ENCODE measurements around the gene OR2M4. TPM values are rescaled to one million over a fixed set of nuclear protein-coding genes. Genes with fewer than 3 reads are reported as not detected.
"Not testable (repeated sequence)": the region's sequence is repeated elsewhere in the genome, so short reads cannot be mapped to it uniquely, and the experiment has no call there.

The OR2M4 gene
- total RNA-seq, 4 donors from 2014 or later: not detected

DNA sequence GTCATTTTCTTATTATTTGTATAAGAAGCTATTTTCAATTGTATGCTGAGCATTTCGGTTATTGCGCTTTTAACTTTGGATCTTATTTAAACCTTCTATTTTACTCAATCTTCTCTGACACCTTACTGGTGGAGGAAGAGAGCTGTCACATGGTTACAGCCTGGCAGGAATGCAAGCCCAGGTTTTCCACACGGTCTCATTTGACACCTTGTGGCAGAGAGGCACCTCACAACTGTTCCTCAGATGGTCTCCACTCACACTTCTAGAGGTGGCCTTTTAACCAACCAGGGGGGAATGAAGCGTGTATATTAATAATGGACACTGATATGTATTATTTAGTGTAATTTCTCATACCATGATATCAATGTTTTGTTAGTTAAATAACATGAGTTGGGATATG lies 37.0 kb downstream of the OR2M4 start:
- Histone ChIP-seq H3K36me3 (no peaks in the 10 kb centered on the region), H3K27me3 (no peaks in the 10 kb centered on the region), H3K9me3 (no peaks in the 10 kb centered on the region), H3K27ac (no peak overlapping the region), H3K4me3 (no peak overlapping the region), H3K4me1 (no peaks in the 10 kb centered on the region)
- DNase-seq: no peak
- TF ChIP-seq, protein P1, sequence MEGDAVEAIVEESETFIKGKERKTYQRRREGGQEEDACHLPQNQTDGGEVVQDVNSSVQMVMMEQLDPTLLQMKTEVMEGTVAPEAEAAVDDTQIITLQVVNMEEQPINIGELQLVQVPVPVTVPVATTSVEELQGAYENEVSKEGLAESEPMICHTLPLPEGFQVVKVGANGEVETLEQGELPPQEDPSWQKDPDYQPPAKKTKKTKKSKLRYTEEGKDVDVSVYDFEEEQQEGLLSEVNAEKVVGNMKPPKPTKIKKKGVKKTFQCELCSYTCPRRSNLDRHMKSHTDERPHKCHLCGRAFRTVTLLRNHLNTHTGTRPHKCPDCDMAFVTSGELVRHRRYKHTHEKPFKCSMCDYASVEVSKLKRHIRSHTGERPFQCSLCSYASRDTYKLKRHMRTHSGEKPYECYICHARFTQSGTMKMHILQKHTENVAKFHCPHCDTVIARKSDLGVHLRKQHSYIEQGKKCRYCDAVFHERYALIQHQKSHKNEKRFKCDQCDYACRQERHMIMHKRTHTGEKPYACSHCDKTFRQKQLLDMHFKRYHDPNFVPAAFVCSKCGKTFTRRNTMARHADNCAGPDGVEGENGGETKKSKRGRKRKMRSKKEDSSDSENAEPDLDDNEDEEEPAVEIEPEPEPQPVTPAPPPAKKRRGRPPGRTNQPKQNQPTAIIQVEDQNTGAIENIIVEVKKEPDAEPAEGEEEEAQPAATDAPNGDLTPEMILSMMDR (IDR thresholded peaks at IDR 0.05): no peak
- no peak for TF ChIP-seq POLR2A (IDR thresholded peaks at IDR 0.05)

DNA sequence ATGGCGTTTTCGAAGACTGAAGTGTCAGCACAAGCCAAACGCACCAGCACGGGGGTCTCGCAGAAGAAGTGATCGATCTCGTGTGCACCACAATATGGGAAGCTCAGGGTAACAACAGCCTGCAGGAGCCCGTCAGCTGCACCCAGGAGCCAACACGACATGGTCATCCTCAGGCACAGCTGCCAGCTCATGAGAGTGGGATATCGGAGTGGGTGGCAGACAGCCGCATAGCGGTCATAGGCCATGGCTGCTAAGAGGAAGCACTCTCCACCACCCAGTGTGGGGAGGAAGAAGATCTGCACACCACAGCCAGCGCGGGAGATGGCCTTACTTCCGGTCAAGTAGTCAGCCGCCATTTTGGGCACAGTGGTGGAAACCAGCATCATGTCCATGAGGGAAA lies 42.0 kb downstream of the OR2M4 start:
- H3K27ac ChIP-seq, H3K27me3 ChIP-seq, H3K4me1 ChIP-seq, DNase-seq, H3K4me3 ChIP-seq, H3K36me3 ChIP-seq, H3K9me3 ChIP-seq: not testable (repeated sequence)

- TF ChIP-seq, protein P1 (IDR thresholded peaks at IDR 0.05): no peak
- no peak for TF ChIP-seq POLR2A (IDR thresholded peaks at IDR 0.05)
- DNase-seq: no peak
- Histone ChIP-seq H3K27me3 (no peaks in the 10 kb centered on the region), H3K4me1 (no peaks in the 10 kb centered on the region), H3K9me3 (no peaks in the 10 kb centered on the region), H3K4me3 (no peak within 1 kb of the TSS), H3K36me3 (no peaks in the 10 kb centered on the region), H3K27ac (no peak within 1 kb of the TSS)
Observed at GRCh38 chr1:248277876-248278275, 46.7 kb downstream of the OR2M4 start, which contains the start of gene OR2T33. Gene OR2T33, minus strand, starts transcription at chr1:248277976. Its CDS starts 4,162 bp downstream, at chr1:248273814.

DNA sequence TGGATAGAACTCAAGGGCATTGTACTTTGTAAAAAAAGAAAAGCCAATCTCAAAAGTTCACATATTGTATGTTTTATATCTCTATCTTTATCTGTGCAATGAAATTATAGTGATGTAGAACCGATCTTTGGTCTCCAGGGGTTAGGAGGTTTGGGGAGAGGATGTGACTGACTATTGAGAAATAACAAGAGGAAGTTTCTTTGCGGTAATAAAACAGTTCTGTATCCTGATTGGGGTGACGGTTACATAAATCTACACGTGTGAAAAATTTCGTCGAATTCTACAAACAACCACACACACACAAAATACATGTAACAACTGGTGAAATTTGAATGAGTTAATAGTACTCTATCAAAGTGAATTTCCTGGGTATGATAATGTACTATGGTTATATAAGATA lies 57.2 kb downstream of the OR2M4 start:
- Histone ChIP-seq H3K27me3 (no peaks in the 10 kb centered on the region), H3K27ac (no peak overlapping the region), H3K4me3 (no peak overlapping the region), H3K36me3 (no peaks in the 10 kb centered on the region), H3K9me3 (no peaks in the 10 kb centered on the region), H3K4me1 (no peaks in the 10 kb centered on the region)
- TF ChIP-seq, protein P1 (IDR thresholded peaks at IDR 0.05): no peak
- TF ChIP-seq POLR2A (IDR thresholded peaks at IDR 0.05): no peak
- DNase-seq: no peak

Other genes starting within 250 kb of the OR2M4 start
- under 1 TPM in 1 of 4 donors, not detected in 3; 0.40 TPM for gene OR2L5, start 217.8 kb upstream of the OR2M4 start, total RNA-seq
- under 1 TPM in 1 of 4 donors, not detected in 3; 0.13 TPM for gene OR2L2, start 201.3 kb upstream of the OR2M4 start, total RNA-seq
- not detected for gene OR2L3, start 184.6 kb upstream of the OR2M4 start, total RNA-seq
- not detected for gene OR2L13, start 136.2 kb upstream of the OR2M4 start, total RNA-seq
- not detected for gene OR2M5, start 86.3 kb upstream of the OR2M4 start, total RNA-seq
- gene OR2M2, start 56.6 kb upstream of the OR2M4 start, total RNA-seq: not detected
- not detected for gene OR2M3, start 34.2 kb upstream of the OR2M4 start, total RNA-seq
- not detected for gene OR2T33, start 46.6 kb downstream of the OR2M4 start, total RNA-seq
- gene OR2T12, start 72.0 kb downstream of the OR2M4 start, total RNA-seq: not detected
- not detected for gene OR2M7, start 93.2 kb downstream of the OR2M4 start, total RNA-seq
- not detected for gene OR14C36, start 117.4 kb downstream of the OR2M4 start, total RNA-seq
- gene OR2T4, start 130.2 kb downstream of the OR2M4 start, total RNA-seq: not detected
- gene OR2T6, start 144.3 kb downstream of the OR2M4 start, total RNA-seq: not detected
- not detected for gene OR2T1, start 171.6 kb downstream of the OR2M4 start, total RNA-seq
- gene OR2T2, start 214.2 kb downstream of the OR2M4 start, total RNA-seq: not detected
- gene OR2T3, start 241.9 kb downstream of the OR2M4 start, total RNA-seq: not detected

All from Peyer's patch (tissue), 4 donors.